Hematopoietic multipotent progenitor cell treated with erythropoietin and hydrocortisone succinate and interleukin-3 and kit ligand, for 6 days (in vitro differentiated cells): ENCODE measurements around the gene GPC5.

Experiments used
- DNase-seq: peaks from one replicate; pipeline ENCODE4 v3.0.0-alpha.2; 2015

GPC5 gene

GRCh38 chr13:91544723-91545122 lies 146.3 kb downstream of the GPC5 start:
- no peak for DNase-seq

- no peak for DNase-seq
Measured at GRCh38 chr13:91546900-91547299, 148.5 kb downstream of the GPC5 start.

GRCh38 chr13:91553584-91553983 lies 155.2 kb downstream of the GPC5 start:
- no peak for DNase-seq

- no peak for DNase-seq
Measured at GRCh38 chr13:91554101-91554500, 155.7 kb downstream of the GPC5 start.

- no peak for DNase-seq
Measured at GRCh38 chr13:91557328-91558090, 159.1 kb downstream of the GPC5 start.

- no peak for DNase-seq
Measured at GRCh38 chr13:91563799-91564198, 165.4 kb downstream of the GPC5 start.

- DNase-seq, result no peak
Measured at GRCh38 chr13:91564396-91564795, 166.0 kb downstream of the GPC5 start.

- DNase-seq, result no peak
Measured at GRCh38 chr13:91565296-91565695, 166.9 kb downstream of the GPC5 start.

- DNase-seq, result no peak
Measured at GRCh38 chr13:91567485-91568207, 169.2 kb downstream of the GPC5 start.

GRCh38 chr13:91571681-91572080 lies 173.3 kb downstream of the GPC5 start:
- DNase-seq, result no peak

- DNase-seq, result no peak
Measured at GRCh38 chr13:91572439-91572838, 174.0 kb downstream of the GPC5 start.

GRCh38 chr13:91572944-91573598 lies 174.7 kb downstream of the GPC5 start:
- no peak for DNase-seq

- no peak for DNase-seq
Measured at GRCh38 chr13:91574766-91575165, 176.3 kb downstream of the GPC5 start.

- peak; percentile 2 for DNase-seq
Measured at GRCh38 chr13:91576590-91576989, 178.2 kb downstream of the GPC5 start.

GRCh38 chr13:91579320-91579719 lies 180.9 kb downstream of the GPC5 start:
- no peak for DNase-seq

- DNase-seq, result no peak
Measured at GRCh38 chr13:91580749-91581148, 182.3 kb downstream of the GPC5 start.

- DNase-seq, result no peak
Measured at GRCh38 chr13:91586609-91587008, 188.2 kb downstream of the GPC5 start.

GRCh38 chr13:91588541-91588940 lies 190.1 kb downstream of the GPC5 start:
- no peak for DNase-seq

GRCh38 chr13:91592056-91593014 lies 193.9 kb downstream of the GPC5 start:
- DNase-seq, result no peak

GRCh38 chr13:91593456-91593855 lies 195.0 kb downstream of the GPC5 start:
- no peak for DNase-seq

- DNase-seq, result no peak
Measured at GRCh38 chr13:91594061-91594460, 195.6 kb downstream of the GPC5 start.

GRCh38 chr13:91595677-91596076 lies 197.3 kb downstream of the GPC5 start:
- DNase-seq, result no peak

- no peak for DNase-seq
Measured at GRCh38 chr13:91596842-91597241, 198.4 kb downstream of the GPC5 start.
